ENCODE results near the gene PITX1.

Gene PITX1

DNA sequence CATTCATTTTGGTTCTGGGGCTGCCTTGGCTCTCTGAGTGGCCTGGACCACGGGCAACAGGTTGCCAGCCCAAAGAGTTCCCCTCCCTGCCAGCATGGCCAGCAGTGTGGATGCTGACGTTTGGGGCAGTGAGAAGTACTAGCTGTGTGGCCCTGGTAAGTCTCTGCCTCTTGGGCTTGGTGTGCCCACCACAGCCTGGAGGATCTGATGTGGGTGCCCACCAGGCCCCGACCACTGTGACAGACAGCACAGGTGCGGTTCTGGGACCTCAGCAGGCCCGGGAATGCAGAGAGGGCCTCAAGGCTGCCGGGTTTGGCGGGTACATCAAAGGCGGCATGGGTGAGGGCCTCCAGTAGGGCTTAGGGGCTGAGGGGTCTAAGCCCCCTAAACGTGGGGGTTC lies 33.6 kb upstream of the PITX1 start:
- FAIRE-seq = no peak
- no peak for TF ChIP-seq POLR2A (IDR thresholded peaks at IDR 0.05; ENCODE audit: low read depth, low read length)
- no peak for DNase-seq (ENCODE audit: insufficient read length, low spot score)

DNA sequence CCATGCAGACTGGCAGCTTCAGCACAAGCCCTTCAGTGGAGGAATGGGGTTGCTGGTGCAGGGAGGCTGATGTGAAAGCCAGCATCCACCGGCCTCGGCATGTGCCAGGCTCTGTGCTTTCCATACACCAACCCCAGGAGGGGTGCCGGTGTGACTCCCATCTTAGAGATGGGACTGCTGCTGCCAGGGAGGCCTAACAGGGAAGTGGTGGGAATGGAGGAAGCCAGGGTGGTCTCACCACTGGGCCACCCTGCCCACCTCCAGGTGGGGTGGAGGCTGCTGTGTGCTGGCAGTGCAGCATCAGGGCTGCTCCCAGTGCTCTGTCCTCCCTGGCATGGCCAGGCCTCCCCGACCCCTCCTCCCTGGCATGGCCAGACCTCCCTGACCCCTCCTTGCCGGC lies 32.8 kb upstream of the PITX1 start:
- DNase-seq (ENCODE audit: insufficient read length, low spot score) = no peak
- TF ChIP-seq POLR2A (IDR thresholded peaks at IDR 0.05; ENCODE audit: low read depth, low read length) = no peak
- no peak for FAIRE-seq

DNA sequence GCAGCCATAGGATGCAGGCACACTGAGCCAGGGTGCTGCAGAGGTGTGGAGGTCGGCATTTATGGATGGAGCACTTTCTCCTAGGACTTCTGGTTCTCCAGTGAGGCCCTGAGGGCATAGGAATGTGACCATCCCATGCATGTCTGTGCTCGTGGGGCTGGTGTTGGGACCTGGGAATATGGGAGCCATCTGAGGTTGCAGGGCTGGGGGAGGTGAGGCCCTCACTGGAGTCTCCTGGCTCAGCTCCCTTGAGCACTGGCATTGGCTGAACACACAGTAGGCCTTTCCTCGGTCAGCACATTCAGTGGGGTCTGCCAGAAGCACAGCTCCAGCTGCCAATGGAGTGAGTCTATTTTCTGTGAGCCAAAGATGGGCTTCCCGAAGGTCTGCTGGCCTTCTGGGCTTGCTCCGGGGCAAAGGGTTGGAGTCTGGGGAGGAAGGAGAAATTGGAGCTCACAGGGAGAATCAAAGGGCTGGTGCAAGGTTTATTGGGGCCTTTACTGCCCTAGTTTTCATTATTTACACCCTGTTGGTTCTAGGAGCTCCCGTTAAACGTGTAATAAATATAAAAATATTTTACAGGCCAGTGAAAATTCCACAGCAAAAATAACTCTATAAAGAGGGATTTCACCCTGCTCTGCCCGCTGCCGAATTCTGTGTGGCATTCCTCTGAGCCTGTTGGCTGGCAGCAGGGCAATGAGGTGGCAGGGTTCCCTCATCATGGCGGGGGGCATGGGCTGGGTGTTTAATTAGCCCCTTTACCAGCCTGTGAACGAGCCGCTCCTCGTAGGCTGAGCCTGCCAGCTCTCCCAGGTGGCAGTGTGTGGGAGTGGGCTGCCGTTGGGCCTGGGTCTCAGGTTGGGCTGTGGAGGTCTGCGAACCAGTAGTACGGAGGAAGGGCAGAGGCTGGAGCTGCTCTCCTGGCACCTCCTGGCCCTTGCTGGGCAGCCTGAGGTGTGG lies 31.6 kb upstream of the PITX1 start:
- TF ChIP-seq POLR2A (IDR thresholded peaks at IDR 0.05; ENCODE audit: low read depth, low read length) = no peak
- FAIRE-seq (no peak), DNase-seq (ENCODE audit: insufficient read length, low spot score) (no peak)

DNA sequence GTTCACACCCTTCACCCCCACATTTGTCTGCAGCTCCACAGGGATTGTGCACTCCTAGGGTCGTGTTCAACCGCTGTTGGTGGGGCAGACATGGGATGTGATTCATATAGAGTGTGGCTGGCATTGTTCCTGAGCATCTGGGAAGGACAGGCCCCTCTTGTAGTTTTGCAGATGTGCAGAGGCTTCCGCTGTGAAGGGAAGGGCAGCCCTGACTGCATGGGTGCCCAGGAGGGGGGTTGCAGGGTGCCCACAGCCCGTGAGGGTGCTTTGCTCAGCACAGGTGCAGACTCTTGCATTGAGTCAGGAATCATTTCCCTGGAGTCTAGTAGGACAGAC lies 30.2 kb upstream of the PITX1 start:
- no peak for FAIRE-seq
- no peak for TF ChIP-seq POLR2A (IDR thresholded peaks at IDR 0.05; ENCODE audit: low read depth, low read length)
- DNase-seq (ENCODE audit: insufficient read length, low spot score) = no peak

DNA sequence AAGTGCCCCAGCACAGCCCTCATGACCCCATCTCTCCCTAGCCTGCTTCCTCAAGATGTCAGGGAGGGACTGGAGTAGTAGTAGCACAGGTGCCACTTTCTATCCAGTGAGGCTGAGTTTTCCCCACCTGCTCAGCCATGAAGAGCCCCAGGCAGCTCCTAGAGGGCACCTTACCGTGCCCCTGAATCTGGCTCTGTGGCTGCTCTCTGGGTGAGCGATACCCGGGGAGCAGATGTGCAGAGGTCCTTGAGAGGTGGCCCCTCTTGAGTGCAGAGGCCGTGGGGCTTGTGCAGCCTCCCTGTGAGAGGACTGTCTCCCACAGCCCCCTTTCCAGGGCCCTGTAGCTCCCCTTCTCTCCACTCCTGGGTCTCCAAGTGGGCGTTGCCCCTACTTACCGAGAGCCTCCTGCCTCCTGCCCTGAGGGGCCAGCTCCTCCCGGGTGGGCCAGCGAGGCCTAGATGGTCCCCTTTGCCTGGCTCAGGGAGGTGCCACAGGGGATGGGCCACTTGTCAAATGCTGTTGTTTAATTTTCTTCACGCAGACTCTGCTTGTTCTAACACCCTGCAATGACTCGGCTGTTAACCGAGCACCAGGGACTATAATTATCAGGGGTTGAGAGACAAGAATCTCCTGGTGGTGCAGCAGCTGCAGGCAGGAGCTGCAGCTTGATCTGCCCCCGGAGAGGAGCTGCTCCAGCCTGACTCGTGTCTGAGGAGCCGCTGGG lies 29.6 kb upstream of the PITX1 start:
- no peak for FAIRE-seq
- no peak for DNase-seq (ENCODE audit: insufficient read length, low spot score)
- no peak for TF ChIP-seq POLR2A (IDR thresholded peaks at IDR 0.05; ENCODE audit: low read depth, low read length)

DNA sequence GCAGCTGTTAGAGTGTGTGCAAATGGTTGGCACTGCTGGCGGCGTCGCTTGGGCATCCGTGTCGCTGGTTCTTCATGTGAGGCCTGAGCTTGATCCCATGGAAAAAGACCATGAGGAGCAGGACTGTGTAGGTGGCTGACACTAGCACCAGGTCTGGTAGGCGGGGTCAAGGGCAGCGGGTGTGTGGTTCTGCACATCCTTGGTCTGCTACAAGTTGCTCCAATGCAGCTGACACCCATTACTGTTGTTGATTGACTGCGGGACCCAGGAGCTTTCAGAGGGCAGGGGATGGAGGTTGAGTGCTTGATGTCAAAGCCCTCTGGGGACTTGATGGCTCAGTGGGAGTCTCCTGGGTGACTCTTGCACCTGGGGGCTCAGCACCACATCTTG lies 29.0 kb upstream of the PITX1 start:
- DNase-seq (ENCODE audit: insufficient read length, low spot score) (no peak), FAIRE-seq (no peak)
- TF ChIP-seq POLR2A (IDR thresholded peaks at IDR 0.05; ENCODE audit: low read depth, low read length) = no peak

DNA sequence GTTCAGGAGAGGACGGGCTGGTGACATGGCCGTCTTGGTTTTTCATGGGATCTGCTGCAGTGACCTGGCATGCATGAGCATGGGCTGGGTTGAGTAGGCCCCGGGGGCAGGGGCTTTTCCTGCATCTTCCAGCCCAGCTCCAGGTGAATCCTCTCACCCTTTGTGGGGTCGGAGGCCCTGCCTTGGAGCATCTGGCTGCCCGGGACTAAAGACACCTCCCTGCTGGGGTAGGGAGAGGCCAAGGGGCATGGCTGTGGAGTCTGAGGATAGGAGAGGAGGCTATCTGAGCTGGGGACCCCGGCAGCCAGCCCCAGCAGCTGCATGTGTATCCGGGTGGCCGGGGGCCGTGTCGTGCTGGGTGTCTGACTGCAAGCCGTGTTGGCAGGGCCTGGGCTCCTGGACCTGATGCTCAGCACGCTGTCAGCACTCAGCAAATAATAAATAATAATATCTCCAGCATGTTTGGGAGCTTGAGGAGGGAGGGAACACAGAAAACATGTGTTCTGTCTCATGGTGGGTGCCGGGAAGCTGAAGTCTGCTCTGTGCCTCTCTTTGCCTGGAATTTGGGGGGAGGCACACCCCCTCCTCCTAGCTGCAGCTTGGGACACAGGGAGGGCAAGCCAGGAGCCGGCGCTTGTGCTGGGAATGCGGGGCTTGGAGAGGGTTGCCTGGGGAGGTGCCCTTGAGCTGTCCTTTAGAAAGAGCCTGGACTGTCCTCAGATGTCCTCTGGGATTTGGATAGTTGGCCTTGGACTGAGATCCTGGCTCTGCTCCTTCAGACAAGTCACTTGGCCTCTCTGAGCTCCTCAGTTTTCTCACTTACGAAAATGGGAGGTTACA lies 28.4 kb upstream of the PITX1 start:
- no peak for DNase-seq (ENCODE audit: insufficient read length, low spot score)
- FAIRE-seq = no peak
- no peak for TF ChIP-seq POLR2A (IDR thresholded peaks at IDR 0.05; ENCODE audit: low read depth, low read length)

DNA sequence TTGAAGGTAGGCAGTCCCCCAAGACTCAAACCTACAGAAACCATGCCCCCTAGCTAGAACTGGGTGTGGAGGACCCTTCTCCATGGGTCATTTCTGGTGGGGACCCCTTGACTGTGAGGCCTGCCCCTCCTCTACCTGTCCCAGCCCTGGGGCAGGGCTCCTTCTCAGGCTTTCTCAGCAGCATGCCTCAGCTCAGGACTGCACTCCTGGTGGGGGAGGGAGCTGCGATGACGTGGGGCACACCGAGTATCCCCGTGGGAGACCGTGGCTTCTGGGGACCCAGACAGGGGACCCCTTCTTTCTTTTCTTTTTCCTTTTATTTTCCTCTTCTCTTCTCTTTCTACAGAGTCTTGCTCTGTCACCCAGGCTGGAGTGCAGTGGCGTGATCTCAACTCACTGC lies 27.0 kb upstream of the PITX1 start:
- no peak for TF ChIP-seq POLR2A (IDR thresholded peaks at IDR 0.05; ENCODE audit: low read depth, low read length)
- DNase-seq (ENCODE audit: insufficient read length, low spot score) (no peak), FAIRE-seq (no peak)

DNA sequence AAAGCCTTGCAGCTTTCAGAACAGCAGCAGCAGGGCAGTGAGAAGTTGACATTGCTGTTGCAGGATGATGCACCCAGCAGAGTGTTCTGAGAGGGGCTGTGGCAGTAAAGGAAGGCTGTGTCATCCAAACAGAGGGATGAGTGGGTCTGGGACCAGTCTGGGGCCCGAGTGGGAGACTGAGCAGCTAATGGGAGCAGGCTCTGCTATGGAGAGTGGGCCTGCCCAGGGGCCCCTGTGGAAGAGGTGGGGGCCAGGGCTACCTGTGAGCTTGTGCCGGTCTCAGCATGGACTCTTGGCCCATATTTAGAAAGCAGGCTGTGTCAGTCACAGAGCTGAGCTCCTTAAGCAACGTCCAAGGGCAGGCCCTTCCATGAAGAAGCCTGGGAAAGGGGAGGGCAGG lies 26.0 kb upstream of the PITX1 start:
- no peak for DNase-seq (ENCODE audit: insufficient read length, low spot score)
- FAIRE-seq = no peak
- no peak for TF ChIP-seq POLR2A (IDR thresholded peaks at IDR 0.05; ENCODE audit: low read depth, low read length)

DNA sequence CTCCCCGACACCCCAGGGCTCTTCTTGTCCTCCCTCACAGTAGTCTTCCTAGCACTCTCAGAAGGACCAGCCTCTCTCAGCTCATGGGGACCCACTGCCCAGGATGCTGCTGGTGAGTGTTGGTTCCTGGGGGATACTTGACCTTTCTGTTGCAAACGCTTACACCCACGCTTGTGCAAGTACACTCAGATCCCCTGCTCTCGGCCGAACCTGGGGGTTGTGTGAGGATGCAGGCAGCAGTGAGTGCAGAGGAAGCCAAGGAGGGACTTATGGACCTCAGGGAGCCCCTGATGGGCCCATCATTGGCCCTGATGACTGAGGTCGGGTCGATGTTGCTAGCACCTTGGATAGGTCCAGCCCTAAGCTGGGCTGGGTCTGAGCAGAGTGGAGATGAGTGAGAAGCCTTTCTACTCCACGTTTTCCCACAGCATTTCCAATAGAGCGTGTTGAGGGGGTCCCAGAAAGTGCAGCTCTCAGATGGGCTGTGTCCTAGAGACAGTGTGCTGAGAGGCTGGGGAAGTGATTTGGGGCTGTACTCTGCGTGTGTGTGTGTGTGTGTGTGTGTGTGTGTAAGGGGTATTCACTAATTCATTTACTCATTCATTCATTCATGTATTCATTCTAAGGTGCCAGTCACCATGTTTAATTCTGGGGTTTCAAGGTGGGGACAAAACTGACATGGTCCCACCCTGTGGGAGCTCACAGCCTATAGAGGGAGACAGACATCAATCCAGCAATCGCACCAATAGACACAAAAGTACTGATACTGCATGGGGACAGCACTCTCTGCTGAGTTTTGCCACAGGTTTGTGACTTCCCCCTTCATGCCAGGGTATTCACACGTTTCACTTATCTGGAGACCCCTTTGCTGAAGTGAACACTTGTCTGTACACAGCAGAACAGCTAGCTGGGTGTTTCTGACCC lies 25.2 kb upstream of the PITX1 start:
- no peak for DNase-seq (ENCODE audit: insufficient read length, low spot score)
- no peak for FAIRE-seq
- TF ChIP-seq POLR2A (IDR thresholded peaks at IDR 0.05; ENCODE audit: low read depth, low read length) = no peak

DNA sequence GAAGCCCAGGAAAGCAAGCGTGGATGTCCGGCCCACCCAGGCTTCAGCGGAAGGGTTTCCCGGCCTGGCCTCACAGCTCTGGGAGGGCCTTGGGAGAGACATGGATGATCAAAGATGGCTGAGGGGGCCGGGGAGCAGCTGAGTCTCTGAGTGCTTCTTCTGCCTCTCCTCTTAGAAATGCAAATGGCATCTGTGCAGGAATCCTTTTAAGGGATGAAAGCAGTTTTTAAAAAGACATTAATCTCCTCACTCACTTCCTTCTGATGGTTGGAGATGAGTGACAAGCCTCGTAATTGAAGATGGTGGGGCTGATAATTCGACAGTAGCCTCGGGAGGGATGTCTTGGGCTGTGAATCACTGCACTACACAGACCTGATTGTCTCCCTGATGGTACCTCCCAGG lies 24.3 kb upstream of the PITX1 start:
- no peak for TF ChIP-seq POLR2A (IDR thresholded peaks at IDR 0.05; ENCODE audit: low read depth, low read length)
- DNase-seq (ENCODE audit: insufficient read length, low spot score) (no peak), FAIRE-seq (no peak)

DNA sequence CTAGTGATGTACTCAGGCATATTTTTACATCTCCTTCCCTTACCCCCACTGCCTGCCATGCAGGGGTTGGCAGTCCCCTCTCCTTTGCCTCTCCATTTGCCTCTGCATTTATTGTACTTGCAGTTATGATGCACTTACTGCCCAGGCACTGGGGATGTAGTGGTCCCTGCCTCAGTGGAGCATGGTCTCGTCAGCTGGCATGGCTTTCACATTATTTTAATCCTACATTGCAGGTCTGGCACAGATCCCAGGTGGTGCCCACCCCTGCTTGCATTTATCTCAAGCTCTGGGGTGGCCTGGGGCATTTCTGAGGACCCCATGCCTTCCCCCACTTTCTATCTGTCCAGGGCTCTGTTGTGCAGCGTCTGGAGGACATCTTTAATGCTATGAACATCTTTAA lies 23.2 kb upstream of the PITX1 start:
- no peak for FAIRE-seq
- TF ChIP-seq POLR2A (IDR thresholded peaks at IDR 0.05; ENCODE audit: low read depth, low read length) = no peak
- no peak for DNase-seq (ENCODE audit: insufficient read length, low spot score)

DNA sequence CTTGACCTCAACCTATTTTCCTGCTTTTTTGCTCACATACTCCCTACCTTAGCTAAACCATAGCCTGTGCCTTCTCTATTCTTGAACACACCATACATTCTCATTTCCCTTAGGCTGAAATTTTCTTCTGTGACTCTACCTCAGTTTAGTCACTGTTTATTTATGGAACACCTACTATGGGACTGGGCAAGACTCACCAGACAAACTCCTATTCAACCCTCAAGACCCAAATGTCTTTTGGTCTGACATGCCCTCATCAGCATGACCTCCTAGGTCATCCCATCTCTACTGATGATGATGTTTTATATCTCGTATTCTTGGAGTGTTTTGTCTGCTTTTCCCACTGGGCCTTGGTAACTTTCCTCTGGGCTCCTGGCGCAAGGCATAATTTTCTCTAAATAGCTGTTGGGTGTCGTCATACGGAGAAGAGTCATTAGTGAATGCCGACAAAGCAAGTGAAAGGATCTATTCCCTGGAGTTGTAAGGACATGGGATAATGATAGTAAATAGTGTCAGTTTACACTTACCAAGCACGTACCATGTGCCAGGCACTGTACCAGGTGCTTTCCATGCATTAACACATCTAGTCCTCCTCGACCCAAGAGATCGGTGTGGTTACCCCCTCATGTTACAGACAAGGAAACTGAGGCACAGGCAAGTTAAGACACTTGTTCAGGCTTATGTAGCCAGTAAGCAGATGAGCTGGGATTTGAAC lies 22.4 kb upstream of the PITX1 start:
- FAIRE-seq (no peak), DNase-seq (ENCODE audit: insufficient read length, low spot score) (no peak)
- no peak for TF ChIP-seq POLR2A (IDR thresholded peaks at IDR 0.05; ENCODE audit: low read depth, low read length)

Data from H54 (cell line).